Kidney glomerular epithelial cell (primary cell): ENCODE measurements around the gene KCNH1.

Experiments used
- DNase-seq: peaks from one replicate; lab custom pipeline; 2025; lab: John Stamatoyannopoulos, UW

KCNH1 gene

DNA sequence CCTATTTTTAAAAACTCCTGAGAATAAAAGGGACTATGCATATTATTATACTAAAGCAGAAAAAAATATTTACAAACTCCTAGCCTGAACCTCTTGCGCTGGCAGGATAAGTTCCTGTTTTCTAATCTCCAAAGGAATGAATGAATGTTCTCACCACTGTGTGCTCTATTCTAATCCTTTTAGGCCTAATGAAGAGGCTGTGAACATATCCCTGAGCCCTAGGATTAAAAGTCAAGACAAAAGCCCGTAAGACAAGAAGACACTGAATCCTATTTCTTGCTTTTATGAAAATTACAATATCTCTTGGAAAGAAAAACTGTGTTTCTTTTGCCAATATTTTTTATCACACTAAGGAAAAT lies 487.7 kb downstream of the KCNH1 start:
- DNase-seq: no peak

DNA sequence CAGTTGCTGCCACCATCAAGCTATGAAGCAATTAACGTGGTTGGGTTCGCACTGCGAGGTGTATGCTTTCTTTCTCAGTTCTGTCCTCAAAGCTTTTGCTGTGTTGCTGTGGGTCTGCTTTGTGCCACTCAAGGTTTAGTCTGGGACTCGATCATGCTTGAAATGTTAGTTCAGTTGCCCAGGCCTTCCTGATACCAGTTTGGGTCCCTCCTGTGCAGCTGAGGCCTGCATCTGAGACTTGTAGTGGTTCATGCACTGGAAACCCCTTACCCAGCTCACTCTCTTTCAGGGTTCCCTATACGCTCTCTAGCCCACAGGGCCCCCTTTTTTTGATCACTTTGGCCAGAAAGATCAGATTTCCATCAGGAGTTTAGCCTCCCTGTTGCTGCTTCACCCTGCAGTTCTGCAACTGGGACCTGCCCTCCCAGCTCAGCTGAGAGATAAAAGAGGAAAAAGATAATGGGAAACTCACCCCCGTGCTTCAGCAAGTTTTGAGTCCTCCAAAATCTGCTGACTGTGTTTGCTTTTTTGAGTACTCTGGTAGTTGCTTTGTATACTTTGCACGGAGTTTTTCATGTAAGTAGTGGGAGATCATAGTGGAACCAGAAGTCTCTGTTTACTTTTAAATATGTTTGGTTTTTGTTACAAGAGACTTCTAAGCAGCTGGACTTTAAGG lies 488.2 kb downstream of the KCNH1 start:
- DNase-seq: no peak

DNA sequence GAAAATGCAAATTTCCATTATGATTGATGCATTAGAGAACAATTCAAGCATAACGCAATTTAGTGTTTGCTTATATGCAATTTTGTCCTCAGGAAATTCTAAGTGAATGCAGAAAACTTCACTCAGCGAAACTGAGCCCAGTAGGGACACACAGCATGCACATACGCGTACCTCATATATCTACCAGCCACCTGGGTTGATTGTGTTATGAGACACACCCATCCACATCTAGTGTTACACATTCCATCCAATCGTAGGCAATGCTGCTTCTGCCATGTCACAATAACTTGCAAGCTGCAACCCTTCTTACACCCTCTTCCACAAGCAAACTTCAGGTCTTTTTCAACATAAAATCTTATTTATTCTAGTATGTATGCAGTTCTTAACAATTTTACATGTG lies 492.4 kb downstream of the KCNH1 start:
- no peak for DNase-seq

DNA sequence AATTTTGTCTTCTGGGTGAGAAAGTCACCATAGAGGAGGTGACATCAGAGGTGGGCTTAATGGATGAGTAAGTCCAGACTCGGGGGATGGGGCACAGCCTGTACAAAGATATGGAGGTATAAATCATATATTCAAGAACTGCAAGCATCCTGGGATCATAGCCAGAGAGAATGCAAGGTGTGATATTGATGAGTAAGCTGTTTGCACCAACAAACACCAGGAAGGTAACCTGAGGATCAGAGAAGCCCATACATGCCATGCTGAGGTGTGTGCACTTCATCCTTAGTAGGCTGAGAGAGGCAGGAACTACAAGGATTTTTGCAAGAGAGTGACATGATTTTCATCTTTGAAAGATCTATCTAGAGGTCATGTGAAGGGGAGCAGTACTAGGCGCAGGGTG lies 498.8 kb downstream of the KCNH1 start:
- DNase-seq: no peak

DNA sequence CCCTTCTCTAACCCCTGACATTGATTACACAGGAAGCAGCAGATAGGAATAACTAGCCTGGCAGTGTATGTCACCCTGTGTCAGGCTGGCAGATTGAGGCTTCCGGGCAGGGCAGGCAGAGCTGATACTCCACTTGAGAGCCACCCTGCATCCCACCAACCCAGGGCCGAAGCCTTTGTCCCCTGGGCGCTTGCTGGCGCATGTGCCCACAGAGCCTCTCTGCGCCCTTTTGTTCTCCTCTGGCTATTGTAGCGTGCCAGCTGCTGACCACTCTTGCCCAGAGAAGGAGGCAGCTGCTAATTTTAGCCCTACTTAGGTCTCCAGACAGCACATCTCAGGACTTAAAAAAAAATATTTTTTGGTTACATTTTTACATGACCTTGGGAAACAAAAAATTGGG lies 500.3 kb downstream of the KCNH1 start:
- no peak for DNase-seq

DNA sequence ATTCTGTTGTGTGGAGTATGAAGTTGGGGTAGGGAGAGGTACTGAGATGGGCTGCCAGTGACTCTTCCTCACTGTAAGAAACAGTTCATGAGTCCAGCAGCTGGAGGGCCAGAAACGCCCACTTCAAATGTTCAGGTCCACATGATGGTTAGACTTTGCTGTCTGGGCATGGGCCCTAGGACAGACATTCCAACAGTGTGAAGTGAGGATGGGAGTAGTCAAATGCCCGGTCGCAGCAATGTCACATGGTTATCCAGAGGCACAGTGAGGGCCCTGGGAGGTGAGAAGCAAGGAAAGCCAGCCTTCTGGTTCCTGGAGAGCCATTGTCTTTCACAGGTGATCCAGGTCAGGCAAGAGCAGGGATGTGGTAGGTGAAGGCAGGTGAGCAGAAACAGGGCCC lies 500.8 kb downstream of the KCNH1 start:
- no peak for DNase-seq

DNA sequence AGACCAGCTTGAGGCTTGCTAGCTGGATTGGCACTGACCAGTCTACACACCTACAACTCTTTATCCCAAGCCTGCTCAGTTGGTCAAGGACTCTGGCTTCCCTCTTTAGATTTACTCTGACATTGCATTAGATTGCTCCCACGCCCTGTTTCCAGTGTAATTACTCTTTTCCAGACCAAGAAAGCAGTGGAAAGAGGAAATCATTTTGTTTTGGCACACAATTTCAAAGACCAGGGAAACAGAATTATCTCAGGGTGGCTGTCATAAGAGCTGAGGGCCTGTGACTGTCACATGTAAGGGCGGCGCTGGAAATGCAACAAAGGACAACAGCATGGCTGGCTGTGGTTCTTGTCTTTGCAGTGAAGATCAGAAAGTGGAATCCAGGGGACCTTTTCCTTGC lies 502.5 kb downstream of the KCNH1 start:
- no peak for DNase-seq

DNA sequence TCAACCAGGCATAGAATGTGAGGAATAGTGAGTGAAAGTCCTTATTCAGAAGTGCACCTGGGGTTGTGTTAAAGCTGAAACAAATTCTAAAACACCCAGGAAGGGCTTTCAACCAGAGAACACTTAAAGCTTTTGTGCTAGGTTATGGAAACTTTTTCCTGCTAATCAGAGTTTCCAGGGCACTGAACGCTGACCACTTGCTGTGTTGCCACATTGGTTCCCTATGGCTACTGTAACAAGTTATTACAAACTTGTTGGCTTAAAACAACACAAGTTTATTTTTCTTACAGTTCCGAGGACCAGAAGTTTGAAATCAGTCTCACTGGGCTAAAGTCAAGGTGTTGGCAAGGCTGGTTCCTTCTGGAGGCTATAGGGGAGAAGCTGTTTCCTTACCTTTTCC lies 504.7 kb downstream of the KCNH1 start:
- no peak for DNase-seq

DNA sequence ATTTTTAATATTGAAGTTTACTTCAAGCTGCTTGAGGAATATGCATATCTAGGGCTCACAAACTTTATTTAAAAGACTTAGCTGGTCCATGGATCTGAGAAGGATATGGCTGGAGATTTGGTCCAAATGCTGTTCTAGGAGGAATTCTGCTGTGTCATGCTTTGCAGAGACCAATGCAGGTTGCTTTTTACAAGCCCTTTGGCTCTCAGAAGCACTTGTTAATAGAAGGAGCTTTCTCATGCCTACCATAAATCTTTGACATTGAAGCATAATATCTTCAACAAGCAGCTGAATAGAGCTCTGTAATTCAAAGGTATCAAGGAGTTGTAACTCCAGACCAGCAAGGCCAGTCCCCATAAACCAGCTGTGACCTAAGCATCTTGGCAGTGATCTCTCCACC lies 506.2 kb downstream of the KCNH1 start:
- no peak for DNase-seq
